A549 (cell line): ENCODE results near the gene NAA30.

Experiments
- EP300 ChIP-seq, 2 experiments: fragments of >200 bp; sonication (Bioruptor Twin); formaldehyde crosslinking; IDR thresholded peaks; 2 replicates in 1 of 2; 3 replicates in 1 of 2; pipeline ENCODE4 v1.6.1; 2016 to 2017
- HOXA7 ChIP-seq: fragments of 250-450 bp; sonication (Bioruptor Pico); IDR thresholded peaks from 2 replicates; pipeline ENCODE4 v1.5.0; 2020; ENCODE audit warnings: mild to moderate bottlenecking, moderate library complexity
- JUNB ChIP-seq: fragments of >200 bp; sonication (Bioruptor Twin); formaldehyde crosslinking; IDR thresholded peaks from 2 replicates; pipeline ENCODE4 v1.6.1; 2016
- POLR2A ChIP-seq: IDR thresholded peaks from 2 replicates; pipeline ENCODE4 v1.6.1; 2012; ENCODE audit warnings: mild to moderate bottlenecking, low read length
- SMC3 ChIP-seq: fragments of >200 bp; sonication (Bioruptor Twin); formaldehyde crosslinking; IDR thresholded peaks from 3 replicates; pipeline ENCODE4 v1.6.1; 2018; ENCODE audit warnings: inconsistent platforms
- TF ChIP-seq, protein P1 (sequence below): fragments of >200 bp; sonication (Bioruptor Twin); formaldehyde crosslinking; IDR thresholded peaks from 3 replicates; pipeline ENCODE4 v1.5.1; 2016
- TF ChIP-seq, protein P2 (sequence below): fragments of >200 bp; sonication (Bioruptor Twin); formaldehyde crosslinking; IDR thresholded peaks from 2 replicates; pipeline ENCODE4 v1.6.1; 2016

GRCh38 chr14:57461777-57462320 is 71.5 kb downstream of the NAA30 start:
- TF ChIP-seq EP300 (IDR thresholded peaks at IDR 0.05) (no peak), POLR2A (no peak), SMC3 (no peak), HOXA7 (no peak), JUNB (no peak)
- TF ChIP-seq, protein P1, sequence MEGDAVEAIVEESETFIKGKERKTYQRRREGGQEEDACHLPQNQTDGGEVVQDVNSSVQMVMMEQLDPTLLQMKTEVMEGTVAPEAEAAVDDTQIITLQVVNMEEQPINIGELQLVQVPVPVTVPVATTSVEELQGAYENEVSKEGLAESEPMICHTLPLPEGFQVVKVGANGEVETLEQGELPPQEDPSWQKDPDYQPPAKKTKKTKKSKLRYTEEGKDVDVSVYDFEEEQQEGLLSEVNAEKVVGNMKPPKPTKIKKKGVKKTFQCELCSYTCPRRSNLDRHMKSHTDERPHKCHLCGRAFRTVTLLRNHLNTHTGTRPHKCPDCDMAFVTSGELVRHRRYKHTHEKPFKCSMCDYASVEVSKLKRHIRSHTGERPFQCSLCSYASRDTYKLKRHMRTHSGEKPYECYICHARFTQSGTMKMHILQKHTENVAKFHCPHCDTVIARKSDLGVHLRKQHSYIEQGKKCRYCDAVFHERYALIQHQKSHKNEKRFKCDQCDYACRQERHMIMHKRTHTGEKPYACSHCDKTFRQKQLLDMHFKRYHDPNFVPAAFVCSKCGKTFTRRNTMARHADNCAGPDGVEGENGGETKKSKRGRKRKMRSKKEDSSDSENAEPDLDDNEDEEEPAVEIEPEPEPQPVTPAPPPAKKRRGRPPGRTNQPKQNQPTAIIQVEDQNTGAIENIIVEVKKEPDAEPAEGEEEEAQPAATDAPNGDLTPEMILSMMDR = no peak
- TF ChIP-seq, protein P2, sequence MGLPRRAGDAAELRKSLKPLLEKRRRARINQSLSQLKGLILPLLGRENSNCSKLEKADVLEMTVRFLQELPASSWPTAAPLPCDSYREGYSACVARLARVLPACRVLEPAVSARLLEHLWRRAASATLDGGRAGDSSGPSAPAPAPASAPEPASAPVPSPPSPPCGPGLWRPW = no peak
